ENCODE data around the gene ST7.

DNA sequence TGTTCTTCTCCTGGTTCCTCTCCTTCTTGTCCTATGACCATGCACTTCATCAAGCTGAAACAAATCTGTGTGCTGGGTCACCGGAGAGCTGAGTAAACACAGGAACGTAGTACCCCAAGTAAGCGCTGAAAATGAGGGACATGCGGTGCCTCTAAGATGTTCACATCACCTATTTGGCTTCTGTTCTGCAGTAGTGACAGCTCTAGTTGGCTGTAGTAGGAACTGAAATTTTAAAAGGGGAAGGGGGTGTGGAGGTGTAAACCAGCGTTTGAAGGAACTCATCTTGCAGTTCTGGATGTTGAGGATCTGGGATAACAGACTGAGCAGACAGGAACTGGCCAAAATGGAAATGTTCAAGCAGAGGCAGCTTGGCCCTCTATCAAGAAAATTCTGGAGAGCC is 284.3 kb downstream of the ST7 start:
- TF ChIP-seq, protein P1, sequence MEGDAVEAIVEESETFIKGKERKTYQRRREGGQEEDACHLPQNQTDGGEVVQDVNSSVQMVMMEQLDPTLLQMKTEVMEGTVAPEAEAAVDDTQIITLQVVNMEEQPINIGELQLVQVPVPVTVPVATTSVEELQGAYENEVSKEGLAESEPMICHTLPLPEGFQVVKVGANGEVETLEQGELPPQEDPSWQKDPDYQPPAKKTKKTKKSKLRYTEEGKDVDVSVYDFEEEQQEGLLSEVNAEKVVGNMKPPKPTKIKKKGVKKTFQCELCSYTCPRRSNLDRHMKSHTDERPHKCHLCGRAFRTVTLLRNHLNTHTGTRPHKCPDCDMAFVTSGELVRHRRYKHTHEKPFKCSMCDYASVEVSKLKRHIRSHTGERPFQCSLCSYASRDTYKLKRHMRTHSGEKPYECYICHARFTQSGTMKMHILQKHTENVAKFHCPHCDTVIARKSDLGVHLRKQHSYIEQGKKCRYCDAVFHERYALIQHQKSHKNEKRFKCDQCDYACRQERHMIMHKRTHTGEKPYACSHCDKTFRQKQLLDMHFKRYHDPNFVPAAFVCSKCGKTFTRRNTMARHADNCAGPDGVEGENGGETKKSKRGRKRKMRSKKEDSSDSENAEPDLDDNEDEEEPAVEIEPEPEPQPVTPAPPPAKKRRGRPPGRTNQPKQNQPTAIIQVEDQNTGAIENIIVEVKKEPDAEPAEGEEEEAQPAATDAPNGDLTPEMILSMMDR (IDR thresholded peaks at IDR 0.05; ENCODE audit: poor library complexity), result no peak
- TF ChIP-seq EZH2phosphoT487 (IDR thresholded peaks at IDR 0.05; ENCODE audit: low read depth, severe bottlenecking, unreplicated experiment), result no peak

Data from hepatocyte (in vitro differentiated cells).